Suprapubic skin (tissue), 4 donors: ENCODE results near the gene ZFP36L2. TPM values are rescaled to one million over a fixed set of nuclear protein-coding genes. Genes with fewer than 3 reads are reported as not detected.

Experiments
- DNase-seq, 2 donors: peaks; one replicate each; pipeline ENCODE4 v3.0.0-alpha.2; 2019; ENCODE audit warnings: low spot score in 2 of 2
- H3K27ac ChIP-seq: fragments of 200-600 bp; sonication (generic); one replicate; pipeline ENCODE4 v1.5.1; 2019
- H3K27me3 ChIP-seq: fragments of 200-600 bp; sonication (generic); one replicate; pipeline ENCODE4 v1.5.1; 2019
- H3K36me3 ChIP-seq: fragments of 200-600 bp; sonication (generic); one replicate; pipeline ENCODE4 v1.5.1; 2019
- H3K4me1 ChIP-seq: fragments of 200-600 bp; sonication (generic); one replicate; pipeline ENCODE4 v1.5.1; 2019
- H3K4me3 ChIP-seq: fragments of 200-600 bp; sonication (generic); one replicate; pipeline ENCODE4 v1.5.1; 2019; ENCODE audit warnings: mild to moderate bottlenecking
- H3K9me3 ChIP-seq: fragments of 200-600 bp; sonication (generic); one replicate; pipeline ENCODE4 v1.5.1; 2019
- CTCF ChIP-seq, 2 donors: fragments of 200-600 bp in 1 of 2; fragments of 450-650 bp in 1 of 2; sonication (generic) in 1 of 2; IDR thresholded peaks; one replicate each; pipeline ENCODE4 v1.5.1; 2016 to 2019; ENCODE audit warnings: antibody characterized with exemption in 2 of 2, mild to moderate bottlenecking in 1 of 2, moderate library complexity in 1 of 2
- EP300 ChIP-seq: sonication (generic); formaldehyde crosslinking; IDR thresholded peaks from one replicate; pipeline ENCODE4 v1.6.1; 2017; ENCODE audit warnings: antibody characterized with exemption
- POLR2A ChIP-seq, 2 donors: fragments of 450-650 bp; IDR thresholded peaks; one replicate each; pipeline ENCODE4 v1.6.1; 2017; ENCODE audit warnings: antibody characterized with exemption in 2 of 2, mild to moderate bottlenecking in 2 of 2, moderate library complexity in 2 of 2
- POLR2AphosphoS5 ChIP-seq, 3 donors: sonication (generic); formaldehyde crosslinking; IDR thresholded peaks; one replicate each; pipeline ENCODE4 v1.6.1; 2017; ENCODE audit warnings: antibody characterized with exemption in 3 of 3
- WGBS: methylation state at CpG from one replicate; pipeline ENCODE4 v1.1.5; 2018; 5-methylcytosine and 5-hydroxymethylcytosine counted together
- total RNA-seq, 4 donors: library from RNA; depleted of rRNA; stranded (reverse); fragments of >200 nt; gene quantifications; one replicate each; pipeline ENCODE4 v1.1.0, GENCODE V29; 2016

Gene ZFP36L2
- total RNA-seq, 4 donors from 2014 or later: 198 to 238 (median 223) TPM

GRCh38 chr2:43197588-43197896, 28.9 kb downstream of the ZFP36L2 start:
- DNase-seq: no peak
- WGBS: 93% methylated on average over 5 of the region's 5 CpGs
- no peak overlapping the region for H3K27ac ChIP-seq
- no peaks in the 10 kb centered on the region for H3K9me3 ChIP-seq
- no peaks in the 10 kb centered on the region for H3K36me3 ChIP-seq
- TF ChIP-seq EP300 (no peak), POLR2AphosphoS5 (IDR thresholded peaks at IDR 0.05) (no peak), POLR2A (IDR thresholded peaks at IDR 0.05) (no peak), CTCF (IDR thresholded peaks at IDR 0.05) (no peak)
- peaks cover 3% of the 10 kb centered on the region for H3K4me1 ChIP-seq
- no peak overlapping the region for H3K4me3 ChIP-seq
- no peaks in the 10 kb centered on the region for H3K27me3 ChIP-seq

- H3K9me3 ChIP-seq: no peaks in the 10 kb centered on the region
- no peak for TF ChIP-seq POLR2AphosphoS5 (IDR thresholded peaks at IDR 0.05)
- TF ChIP-seq POLR2A (IDR thresholded peaks at IDR 0.05): no peak
- no peak for TF ChIP-seq EP300
- no peak for TF ChIP-seq CTCF (IDR thresholded peaks at IDR 0.05)
- no peak overlapping the region for H3K27ac ChIP-seq
- no peaks in the 10 kb centered on the region for H3K36me3 ChIP-seq
- H3K4me1 ChIP-seq: peaks cover 3% of the 10 kb centered on the region
- H3K4me3 ChIP-seq: no peak overlapping the region
- H3K27me3 ChIP-seq: no peaks in the 10 kb centered on the region
- no peak for DNase-seq
- WGBS: 81% methylated on average over 12 of the region's 12 CpGs
Measured at GRCh38 chr2:43196768-43197587, 29.4 kb downstream of the ZFP36L2 start.

- Histone ChIP-seq H3K9me3 (no peaks in the 10 kb centered on the region), H3K4me3 (no peak overlapping the region), H3K36me3 (no peaks in the 10 kb centered on the region), H3K4me1 (peaks cover 3% of the 10 kb centered on the region), H3K27me3 (no peaks in the 10 kb centered on the region), H3K27ac (no peak overlapping the region)
- TF ChIP-seq EP300 (no peak), POLR2AphosphoS5 (IDR thresholded peaks at IDR 0.05) (no peak), POLR2A (IDR thresholded peaks at IDR 0.05) (no peak), CTCF (IDR thresholded peaks at IDR 0.05) (no peak)
- 79% methylated on average over 13 of the region's 13 CpGs for WGBS
- no peak for DNase-seq
Measured at GRCh38 chr2:43194121-43194869, 32.1 kb downstream of the ZFP36L2 start.

DNA sequence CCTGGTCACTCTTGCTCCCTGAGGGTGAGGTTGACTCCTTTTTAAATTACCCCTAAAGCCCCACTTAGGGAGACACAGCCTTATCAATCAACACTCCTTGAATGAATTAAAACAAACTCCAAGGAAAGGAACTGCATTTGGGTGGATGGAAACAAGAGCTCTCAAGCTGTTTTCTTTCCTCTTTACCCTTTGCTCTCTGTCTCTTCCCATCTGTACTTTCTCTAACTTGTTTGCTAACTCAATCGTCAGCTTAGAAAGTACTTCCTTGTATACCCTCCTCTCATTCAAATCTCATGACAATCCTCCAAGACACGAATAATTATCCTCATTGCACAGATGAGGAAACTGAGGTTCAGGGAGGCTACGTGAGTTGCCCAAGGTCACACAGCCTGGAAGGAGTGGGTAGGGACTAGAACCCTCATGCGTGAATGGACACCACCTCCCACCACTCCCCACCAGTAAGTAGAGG, 32.7 kb downstream of the ZFP36L2 start:
- Histone ChIP-seq H3K9me3 (no peaks in the 10 kb centered on the region), H3K36me3 (no peaks in the 10 kb centered on the region), H3K27me3 (no peaks in the 10 kb centered on the region), H3K4me1 (peaks cover 3% of the 10 kb centered on the region), H3K4me3 (no peak overlapping the region), H3K27ac (no peak overlapping the region)
- no peak for DNase-seq
- no peak for TF ChIP-seq POLR2AphosphoS5 (IDR thresholded peaks at IDR 0.05)
- TF ChIP-seq POLR2A (IDR thresholded peaks at IDR 0.05): no peak
- no peak for TF ChIP-seq CTCF (IDR thresholded peaks at IDR 0.05)
- TF ChIP-seq EP300: no peak
- 90% methylated on average over 4 of the region's 4 CpGs for WGBS
